HEK293T (cell line): ENCODE data around the gene TMC6.

ENCODE experiments used
- CTCF ChIA-PET: fragments of 350-600 bp; formaldehyde crosslinking; extraction: SDS; loops from one replicate; lab custom pipeline; 2021; ENCODE audit warnings: antibody characterized with exemption, inconsistent platforms; lab: Yijun Ruan, JAX
- POLR2A ChIA-PET: fragments of 350-600 bp; formaldehyde crosslinking; extraction: SDS; loops from one replicate; lab custom pipeline; 2020; ENCODE audit warnings: antibody characterized with exemption, inconsistent platforms; lab: Yijun Ruan, JAX
- DNase-seq: peaks from one replicate; pipeline ENCODE4 v3.0.0; 2012; ENCODE audit warnings: mixed read lengths; ENCODE audit errors: extremely low spot score
- ARNT ChIP-seq: fragments of 450-650 bp; IDR thresholded peaks from 2 replicates; pipeline ENCODE4 v1.6.1; 2017; ENCODE audit warnings: mild to moderate bottlenecking
- BHLHE40 ChIP-seq: fragments of 450-650 bp; IDR thresholded peaks from 2 replicates; pipeline ENCODE4 v1.6.1; 2016; ENCODE audit warnings: mild to moderate bottlenecking, moderate library complexity, borderline replicate concordance
- CTBP1 ChIP-seq: fragments of 450-650 bp; IDR thresholded peaks from 2 replicates; pipeline ENCODE4 v1.6.1; 2016; ENCODE audit warnings: borderline replicate concordance
- ELF4 ChIP-seq: fragments of 450-650 bp; IDR thresholded peaks from 2 replicates; pipeline ENCODE4 v1.6.1; 2017; ENCODE audit warnings: antibody characterized with exemption
- FOXA1 ChIP-seq: fragments of 450-650 bp; IDR thresholded peaks from 2 replicates; pipeline ENCODE4 v1.6.1; 2016; ENCODE audit warnings: mild to moderate bottlenecking
- FOXK2 ChIP-seq: fragments of 450-650 bp; IDR thresholded peaks from 2 replicates; pipeline ENCODE4 v1.6.1; 2016; ENCODE audit warnings: mild to moderate bottlenecking
- FOXM1 ChIP-seq: fragments of 450-650 bp; IDR thresholded peaks from 2 replicates; pipeline ENCODE4 v1.6.1; 2017; ENCODE audit warnings: mild to moderate bottlenecking, borderline replicate concordance
- HDGF ChIP-seq: fragments of 450-650 bp; IDR thresholded peaks from 2 replicates; pipeline ENCODE4 v1.6.1; 2017; ENCODE audit warnings: antibody characterized with exemption, borderline replicate concordance
- L3MBTL2 ChIP-seq: fragments of 450-650 bp; conservative IDR thresholded peaks from 2 replicates; pipeline ENCODE4 v1.6.1; 2016; ENCODE audit warnings: mild to moderate bottlenecking
- LEF1 ChIP-seq: fragments of 450-650 bp; IDR thresholded peaks from 2 replicates; pipeline ENCODE4 v1.6.1; 2017; ENCODE audit warnings: mild to moderate bottlenecking, borderline replicate concordance
- NFRKB ChIP-seq: fragments of 450-650 bp; IDR thresholded peaks from 2 replicates; pipeline ENCODE4 v1.6.1; 2016; ENCODE audit warnings: mild to moderate bottlenecking, moderate library complexity
- SP1 ChIP-seq: fragments of 450-650 bp; IDR thresholded peaks from 2 replicates; pipeline ENCODE4 v1.6.1; 2017
- SUZ12 ChIP-seq: fragments of 450-650 bp; IDR thresholded peaks from 2 replicates; pipeline ENCODE4 v1.6.1; 2016; ENCODE audit warnings: mild to moderate bottlenecking
- TARDBP ChIP-seq: fragments of 450-650 bp; IDR thresholded peaks from 2 replicates; pipeline ENCODE4 v1.6.1; 2016
- ZNF384 ChIP-seq: fragments of 450-650 bp; IDR thresholded peaks from 2 replicates; pipeline ENCODE4 v1.6.1; 2016
- TF ChIP-seq, protein P1 (sequence below): fragments of 450-650 bp; IDR thresholded peaks from 2 replicates; pipeline ENCODE4 v1.6.1; 2016

The TMC6 gene

DNA sequence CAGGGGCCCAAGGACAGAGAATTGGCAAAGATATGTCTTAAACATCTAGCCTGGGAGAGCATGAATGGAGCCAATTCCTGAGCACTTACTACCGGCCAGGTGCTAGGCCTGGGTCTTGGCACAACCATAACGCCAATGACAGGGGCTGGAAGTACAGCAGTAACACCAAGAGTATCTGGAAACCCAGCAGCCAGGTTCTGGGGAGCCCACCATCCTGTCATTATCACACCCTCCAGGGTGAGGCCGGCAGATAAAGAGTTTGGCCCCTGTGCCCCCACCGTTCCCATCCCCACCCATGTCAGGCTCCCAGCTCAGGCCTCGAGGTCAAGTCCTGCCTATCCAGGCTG lies 1.5 kb upstream of the TMC6 start:
- ChIA-PET CTCF (interaction anchor here (1.0 kb wide), 1 partner anchor 45 kb away, joined by 3 read pairs; no protein-coding TSS in a partner anchor), POLR2A (interaction anchor here (1.1 kb wide), 1 partner anchor 56 kb away, joined by 4 read pairs; no protein-coding TSS in a partner anchor)
- TF ChIP-seq L3MBTL2 (no peak), FOXA1 (no peak), SUZ12 (no peak), SP1 (no peak), FOXM1 (no peak), LEF1 (no peak), ELF4 (no peak), CTBP1 (no peak), ZNF384 (no peak)
- TF ChIP-seq, protein P1, sequence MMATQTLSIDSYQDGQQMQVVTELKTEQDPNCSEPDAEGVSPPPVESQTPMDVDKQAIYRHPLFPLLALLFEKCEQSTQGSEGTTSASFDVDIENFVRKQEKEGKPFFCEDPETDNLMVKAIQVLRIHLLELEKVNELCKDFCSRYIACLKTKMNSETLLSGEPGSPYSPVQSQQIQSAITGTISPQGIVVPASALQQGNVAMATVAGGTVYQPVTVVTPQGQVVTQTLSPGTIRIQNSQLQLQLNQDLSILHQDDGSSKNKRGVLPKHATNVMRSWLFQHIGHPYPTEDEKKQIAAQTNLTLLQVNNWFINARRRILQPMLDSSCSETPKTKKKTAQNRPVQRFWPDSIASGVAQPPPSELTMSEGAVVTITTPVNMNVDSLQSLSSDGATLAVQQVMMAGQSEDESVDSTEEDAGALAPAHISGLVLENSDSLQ: no peak
- DNase-seq: no peak

DNA sequence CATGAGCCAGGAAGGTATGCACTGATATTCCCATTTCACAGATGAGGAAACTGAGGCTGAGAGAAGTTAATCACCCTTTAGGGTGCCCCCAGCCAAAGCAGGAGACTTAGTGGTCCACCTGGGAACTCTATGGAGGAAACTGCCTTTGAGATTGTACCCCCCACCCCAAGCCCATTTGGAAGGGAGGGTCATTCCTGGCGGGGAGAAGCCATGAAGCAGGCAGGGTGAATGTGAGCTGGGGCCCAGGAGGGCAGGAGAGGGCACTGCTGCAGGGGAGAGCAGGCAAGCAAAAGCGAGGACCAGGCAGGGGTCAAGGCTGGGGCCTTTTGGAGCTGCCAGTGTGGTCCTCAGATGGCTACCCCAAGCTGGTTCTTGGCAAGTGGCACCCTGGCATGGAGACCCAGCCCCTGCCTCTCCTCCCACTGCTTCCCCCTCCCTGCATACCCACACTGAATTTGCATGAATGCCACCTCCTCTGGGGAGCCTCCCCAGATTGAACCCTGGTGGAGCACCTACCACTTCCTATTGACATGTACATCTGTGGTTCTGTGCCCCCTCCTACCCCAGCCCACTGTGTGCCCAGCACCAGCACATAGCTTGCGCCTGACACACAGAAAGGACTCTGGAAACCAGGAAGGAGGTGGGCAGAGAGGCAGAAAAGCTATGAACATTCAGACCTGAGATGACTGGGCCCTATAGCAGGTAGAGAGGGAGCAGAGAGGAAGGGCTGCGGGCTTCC lies 965 bp upstream of the TMC6 start:
- TF ChIP-seq FOXK2 (no peak), NFRKB (no peak), HDGF (no peak), SP1 (no peak), ARNT (no peak), LEF1 (no peak), ELF4 (no peak), CTBP1 (no peak)
- CTCF ChIA-PET: interaction anchor here (1.0 to 1.9 kb wide), 2 partner anchors 44 kb away, joined by 3 to 6 read pairs; no protein-coding TSS in a partner anchor
- POLR2A ChIA-PET: interaction anchor here (1.4 to 1.7 kb wide), 2 partner anchors 11 to 13 kb away, joined by 4 to 5 read pairs; no protein-coding TSS in a partner anchor
- DNase-seq: no peak

DNA sequence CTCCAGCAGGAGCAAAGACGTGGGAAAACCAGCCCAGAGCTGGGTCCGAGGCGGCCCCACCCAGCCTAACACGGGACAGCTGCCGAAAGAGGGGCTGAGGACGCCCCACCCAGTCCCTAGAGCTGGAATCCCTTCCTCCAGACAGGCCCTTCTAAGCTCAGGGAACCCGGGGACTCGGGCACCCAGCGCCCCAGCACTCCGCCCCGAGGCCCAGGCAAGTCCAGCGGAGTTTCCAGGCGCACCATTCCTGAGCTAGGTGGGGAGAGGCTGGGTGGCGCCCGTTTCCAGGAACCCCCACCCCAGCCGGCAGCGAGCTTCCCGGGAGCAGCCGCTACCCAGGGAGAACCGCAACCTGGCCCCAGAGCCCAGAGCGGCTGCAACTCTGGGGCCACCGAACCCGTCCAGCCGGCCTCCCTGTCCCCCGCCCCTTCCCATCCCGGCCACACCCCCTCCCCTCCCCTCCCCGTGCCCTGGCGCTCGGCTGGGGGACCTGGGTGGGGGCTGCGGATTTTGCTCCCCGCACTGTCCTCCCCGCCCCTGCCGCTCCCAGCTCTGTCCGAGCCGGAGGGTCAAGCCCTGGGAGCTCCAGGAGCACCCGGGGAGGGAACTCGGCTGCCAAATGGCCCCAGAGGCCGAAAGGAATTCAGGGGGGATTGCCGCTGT lies 536 bp downstream of the TMC6 start:
- ChIA-PET CTCF (interaction anchor here (0.6 to 1.9 kb wide), 6 partner anchors 9 to 123 kb away, joined by 3 to 6 read pairs (median 4); partner anchors contain the start of genes AFMID and TK1), POLR2A (interaction anchor here (0.6 to 3.3 kb wide), 4 partner anchors 9 to 58 kb away, joined by 3 to 18 read pairs (median 4); partner anchors contain the start of genes AFMID and TK1)
- TF ChIP-seq ZNF384: no peak
- TF ChIP-seq LEF1: no peak
- TF ChIP-seq BHLHE40: no peak
- no peak for TF ChIP-seq SP1
- no peak for TF ChIP-seq FOXA1
- DNase-seq: peak; percentile 31

DNA sequence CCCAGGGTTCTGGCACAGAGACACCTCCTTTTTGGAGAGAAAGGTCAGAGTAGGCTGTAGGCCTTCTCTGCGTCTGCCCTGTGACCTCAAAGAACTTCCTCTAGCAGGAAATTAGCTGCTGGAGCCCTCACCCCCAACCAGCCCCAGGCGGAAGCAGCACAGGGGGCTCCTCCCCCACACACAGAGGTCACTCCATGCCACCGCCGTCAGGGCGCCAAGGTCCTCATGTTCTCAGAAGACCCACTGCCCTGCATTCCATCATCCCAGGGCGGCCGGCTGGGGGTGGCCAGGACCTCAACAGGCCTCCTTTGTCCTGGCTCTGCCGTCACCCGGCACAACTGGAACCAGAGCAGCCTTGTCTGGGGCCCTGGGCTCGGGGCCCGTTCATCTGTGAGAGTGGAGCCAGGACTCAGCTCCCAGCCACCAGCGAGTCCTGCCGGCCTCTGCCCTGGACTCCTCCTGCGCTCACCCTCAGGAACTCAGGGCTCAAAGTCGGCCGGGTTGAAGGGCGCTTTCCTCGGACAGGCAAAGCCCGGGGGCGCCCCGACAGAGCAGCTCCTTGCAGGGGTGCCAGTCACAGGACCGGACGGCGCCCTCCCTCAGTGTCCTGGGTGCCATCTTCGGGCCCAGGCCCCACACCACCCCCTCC lies 1.2 kb downstream of the TMC6 start:
- TF ChIP-seq L3MBTL2 (no peak), ZNF384 (no peak), SUZ12 (no peak), FOXK2 (no peak), TARDBP (no peak), SP1 (no peak), FOXM1 (no peak), CTBP1 (no peak), NFRKB (no peak), ELF4 (no peak), FOXA1 (no peak), BHLHE40 (no peak), HDGF (no peak), ARNT (no peak), LEF1 (no peak)
- TF ChIP-seq, protein P1: no peak
- CTCF ChIA-PET: interaction anchor here (0.6 to 1.8 kb wide), 4 partner anchors 9 to 123 kb away, joined by 3 to 5 read pairs (median 4); partner anchors contain the start of genes AFMID and TK1
- DNase-seq: no peak
- POLR2A ChIA-PET: interaction anchor here (1.7 to 3.3 kb wide), 2 partner anchors 15 to 59 kb away, joined by 5 to 18 read pairs; partner anchors contain the start of genes AFMID and TK1

DNA sequence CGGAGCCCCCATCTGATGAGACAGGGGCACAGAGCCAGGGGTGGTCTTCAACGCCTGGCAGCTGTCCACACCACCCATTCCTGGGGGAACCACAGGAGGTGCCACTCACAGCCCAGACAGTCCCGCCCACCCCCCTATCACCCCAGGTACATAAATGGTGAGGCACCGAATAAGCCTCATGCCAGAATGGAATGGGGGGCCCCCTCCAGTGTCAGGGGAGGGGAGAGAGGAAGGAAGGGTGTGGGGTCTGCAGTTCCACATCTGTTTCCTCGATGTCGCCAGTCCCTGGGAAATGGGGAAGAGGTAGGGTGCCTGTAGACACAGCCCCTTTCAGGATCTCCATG lies 1.7 kb downstream of the TMC6 start:
- CTCF ChIA-PET: no interaction called here
- no peak for TF ChIP-seq ZNF384
- TF ChIP-seq FOXA1: no peak
- no peak for TF ChIP-seq NFRKB
- no peak for TF ChIP-seq TARDBP
- no peak for TF ChIP-seq ELF4
- no peak for TF ChIP-seq CTBP1
- no peak for DNase-seq
- POLR2A ChIA-PET: interaction anchor here (3.3 kb wide), 1 partner anchor 60 kb away, joined by 18 read pairs; the partner anchor contains the start of genes AFMID and TK1
